ENCODE measurements around the gene P2RY8.
"Not testable (repeated sequence)": the region's sequence is repeated elsewhere in the genome, so short reads cannot be mapped to it uniquely, and the experiment has no call there.

Gene P2RY8

GRCh38 chrX:1537031-1537715, at the start of gene P2RY8:
P2RY8 (minus strand) TSS chrX:1537185; CDS start chrX:1466558, 70,627 bp downstream.
- no peaks in the 10 kb centered on the region for H3K9me3 ChIP-seq (ENCODE audit: control insufficient read depth in 1 of 2, low read length in 2 of 2)
- H3K4me1 ChIP-seq (ENCODE audit: control insufficient read depth in 1 of 2, insufficient read depth in 2 of 2, low read length in 2 of 2) = no peaks in the 10 kb centered on the region
- no peaks in the 10 kb centered on the region for H3K36me3 ChIP-seq (ENCODE audit: control insufficient read depth in 1 of 2, insufficient read depth in 2 of 2, low read length in 2 of 2)
- H3K4me3 ChIP-seq (ENCODE audit: low read depth in 1 of 2, low read length in 2 of 2) = peak within 1 kb of the TSS; percentile 46 to 58
- H3K27ac ChIP-seq (ENCODE audit: low read length) = peak within 1 kb of the TSS; percentile 54
- no peaks in the 10 kb centered on the region for H3K27me3 ChIP-seq (ENCODE audit: low read depth, low read length)

GRCh38 chrX:1584237-1585011, 47.4 kb upstream of the P2RY8 start:
- Histone ChIP-seq H3K4me1 (ENCODE audit: control insufficient read depth in 1 of 2, insufficient read depth in 2 of 2, low read length in 2 of 2) (no peaks in the 10 kb centered on the region), H3K27me3 (ENCODE audit: low read depth, low read length) (no peaks in the 10 kb centered on the region), H3K4me3 (ENCODE audit: low read depth in 1 of 2, low read length in 2 of 2) (no peak overlapping the region), H3K9me3 (ENCODE audit: control insufficient read depth in 1 of 2, low read length in 2 of 2) (no peaks in the 10 kb centered on the region), H3K27ac (ENCODE audit: low read length) (no peak overlapping the region), H3K36me3 (ENCODE audit: control insufficient read depth in 1 of 2, insufficient read depth in 2 of 2, low read length in 2 of 2) (no peaks in the 10 kb centered on the region)

GRCh38 chrX:1582686-1583437, 45.9 kb upstream of the P2RY8 start:
- Histone ChIP-seq H3K27me3 (ENCODE audit: low read depth, low read length) (no peaks in the 10 kb centered on the region), H3K9me3 (ENCODE audit: control insufficient read depth in 1 of 2, low read length in 2 of 2) (no peaks in the 10 kb centered on the region), H3K4me1 (ENCODE audit: control insufficient read depth in 1 of 2, insufficient read depth in 2 of 2, low read length in 2 of 2) (no peaks in the 10 kb centered on the region), H3K4me3 (ENCODE audit: low read depth in 1 of 2, low read length in 2 of 2) (no peak overlapping the region), H3K27ac (ENCODE audit: low read length) (no peak overlapping the region), H3K36me3 (ENCODE audit: control insufficient read depth in 1 of 2, insufficient read depth in 2 of 2, low read length in 2 of 2) (no peaks in the 10 kb centered on the region)

- H3K4me1 ChIP-seq (ENCODE audit: control insufficient read depth in 1 of 2, insufficient read depth in 2 of 2, low read length in 2 of 2) = no peaks in the 10 kb centered on the region
- no peak overlapping the region for H3K27ac ChIP-seq (ENCODE audit: low read length)
- no peaks in the 10 kb centered on the region for H3K36me3 ChIP-seq (ENCODE audit: control insufficient read depth in 1 of 2, insufficient read depth in 2 of 2, low read length in 2 of 2)
- no peak overlapping the region for H3K4me3 ChIP-seq (ENCODE audit: low read depth in 1 of 2, low read length in 2 of 2)
- no peaks in the 10 kb centered on the region for H3K9me3 ChIP-seq (ENCODE audit: control insufficient read depth in 1 of 2, low read length in 2 of 2)
- H3K27me3 ChIP-seq (ENCODE audit: low read depth, low read length) = no peaks in the 10 kb centered on the region
Observed at GRCh38 chrX:1581132-1581531, 44.1 kb upstream of the P2RY8 start.

GRCh38 chrX:1578511-1579173, 41.7 kb upstream of the P2RY8 start:
- Histone ChIP-seq H3K4me1 (ENCODE audit: control insufficient read depth in 1 of 2, insufficient read depth in 2 of 2, low read length in 2 of 2) (no peaks in the 10 kb centered on the region), H3K27me3 (ENCODE audit: low read depth, low read length) (no peaks in the 10 kb centered on the region), H3K27ac (ENCODE audit: low read length) (no peak overlapping the region), H3K4me3 (ENCODE audit: low read depth in 1 of 2, low read length in 2 of 2) (no peak overlapping the region), H3K36me3 (ENCODE audit: control insufficient read depth in 1 of 2, insufficient read depth in 2 of 2, low read length in 2 of 2) (no peaks in the 10 kb centered on the region), H3K9me3 (ENCODE audit: control insufficient read depth in 1 of 2, low read length in 2 of 2) (no peaks in the 10 kb centered on the region)

DNA sequence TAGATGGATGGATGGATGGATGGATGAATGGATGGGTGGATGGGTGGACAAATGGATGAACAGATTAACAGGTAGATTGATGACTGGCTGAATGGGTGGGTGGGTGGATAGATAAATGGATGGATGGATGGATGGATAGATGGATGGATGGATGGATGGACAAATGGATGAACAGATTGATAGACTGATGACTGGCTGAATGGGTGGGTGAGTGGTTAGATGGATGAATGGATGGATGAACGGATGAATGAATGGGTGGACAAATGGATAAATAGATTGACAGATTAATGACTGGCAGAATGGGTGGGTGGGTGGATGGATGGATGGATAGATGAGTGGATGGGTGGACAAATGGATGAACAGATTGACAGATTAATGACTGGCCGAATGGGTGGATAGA, 40.9 kb upstream of the P2RY8 start:
- H3K4me3 ChIP-seq (ENCODE audit: low read depth in 1 of 2, low read length in 2 of 2) = no peak overlapping the region
- no peaks in the 10 kb centered on the region for H3K9me3 ChIP-seq (ENCODE audit: control insufficient read depth in 1 of 2, low read length in 2 of 2)
- no peak overlapping the region for H3K27ac ChIP-seq (ENCODE audit: low read length)
- H3K36me3 ChIP-seq (ENCODE audit: control insufficient read depth in 1 of 2, insufficient read depth in 2 of 2, low read length in 2 of 2) = no peaks in the 10 kb centered on the region
- no peaks in the 10 kb centered on the region for H3K27me3 ChIP-seq (ENCODE audit: low read depth, low read length)
- H3K4me1 ChIP-seq (ENCODE audit: control insufficient read depth in 1 of 2, insufficient read depth in 2 of 2, low read length in 2 of 2) = no peaks in the 10 kb centered on the region

DNA sequence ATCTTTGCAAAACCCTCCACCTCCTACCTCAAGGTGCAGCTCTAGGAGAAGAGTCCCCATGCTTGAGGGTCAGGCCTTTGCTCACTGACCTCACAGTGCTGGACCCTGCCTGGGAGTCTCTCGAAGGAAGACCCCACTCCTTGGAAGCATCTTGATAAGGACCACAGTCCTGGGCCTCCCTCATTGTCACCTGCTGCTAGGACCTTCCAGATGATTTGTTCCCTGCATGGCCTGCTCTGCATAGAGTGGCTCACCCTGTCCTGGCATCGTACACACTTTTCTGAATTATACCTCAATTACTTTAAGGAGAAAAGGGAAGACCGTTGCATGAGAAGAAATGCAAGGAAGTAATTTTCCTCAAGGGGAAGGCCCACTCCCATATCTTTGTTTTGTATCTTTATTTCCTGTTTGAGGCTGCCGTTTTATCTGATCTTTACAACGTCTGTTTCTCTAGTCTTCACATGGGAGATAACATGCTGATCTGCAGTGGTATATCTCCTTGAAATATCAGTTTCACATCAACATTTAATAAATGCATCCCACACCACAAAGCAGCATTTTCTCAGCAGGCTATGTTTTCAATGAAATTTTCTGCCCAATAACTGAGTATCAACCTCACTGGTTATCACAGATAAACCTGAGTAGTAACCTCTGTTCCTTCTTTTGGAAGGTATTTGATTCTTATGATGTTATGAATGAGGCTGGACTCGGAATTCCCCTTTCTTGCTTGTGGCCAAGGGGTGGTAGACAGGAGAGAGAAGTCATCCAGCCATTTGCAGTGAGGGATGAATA, 39.4 kb upstream of the P2RY8 start:
- Histone ChIP-seq H3K27me3 (ENCODE audit: low read depth, low read length) (no peaks in the 10 kb centered on the region), H3K27ac (ENCODE audit: low read length) (no peak overlapping the region), H3K36me3 (ENCODE audit: control insufficient read depth in 1 of 2, insufficient read depth in 2 of 2, low read length in 2 of 2) (no peaks in the 10 kb centered on the region), H3K9me3 (ENCODE audit: control insufficient read depth in 1 of 2, low read length in 2 of 2) (no peaks in the 10 kb centered on the region), H3K4me3 (ENCODE audit: low read depth in 1 of 2, low read length in 2 of 2) (no peak overlapping the region), H3K4me1 (ENCODE audit: control insufficient read depth in 1 of 2, insufficient read depth in 2 of 2, low read length in 2 of 2) (no peaks in the 10 kb centered on the region)

DNA sequence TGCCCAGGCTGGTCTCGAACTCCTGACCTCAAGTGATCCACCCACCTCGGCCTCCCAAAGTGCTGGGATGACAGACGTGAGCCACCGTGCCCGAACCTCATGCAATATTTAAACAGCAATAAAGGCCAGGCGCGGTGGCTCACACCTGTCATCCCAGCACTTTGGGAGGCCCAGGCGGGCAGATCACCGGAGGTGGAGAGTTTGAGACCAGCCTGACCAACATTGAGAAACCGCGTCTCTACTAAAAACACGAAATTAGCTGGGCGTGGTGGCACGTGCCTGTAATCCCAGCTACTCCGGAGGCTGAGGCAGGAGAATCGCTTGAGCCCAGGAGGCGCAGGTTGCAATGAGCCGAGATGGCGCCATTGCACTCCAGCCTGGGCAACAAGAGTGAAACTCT, 37.2 kb upstream of the P2RY8 start:
- H3K9me3 ChIP-seq (ENCODE audit: control insufficient read depth in 1 of 2, low read length in 2 of 2); H3K27ac ChIP-seq (ENCODE audit: low read length); H3K27me3 ChIP-seq (ENCODE audit: low read depth, low read length); H3K4me3 ChIP-seq (ENCODE audit: low read depth in 1 of 2, low read length in 2 of 2); H3K4me1 ChIP-seq (ENCODE audit: control insufficient read depth in 1 of 2, insufficient read depth in 2 of 2, low read length in 2 of 2); H3K36me3 ChIP-seq (ENCODE audit: control insufficient read depth in 1 of 2, insufficient read depth in 2 of 2, low read length in 2 of 2): not testable (repeated sequence)

- Histone ChIP-seq H3K27me3 (ENCODE audit: low read depth, low read length) (no peaks in the 10 kb centered on the region), H3K27ac (ENCODE audit: low read length) (no peak overlapping the region), H3K4me1 (ENCODE audit: control insufficient read depth in 1 of 2, insufficient read depth in 2 of 2, low read length in 2 of 2) (no peaks in the 10 kb centered on the region), H3K36me3 (ENCODE audit: control insufficient read depth in 1 of 2, insufficient read depth in 2 of 2, low read length in 2 of 2) (no peaks in the 10 kb centered on the region), H3K4me3 (ENCODE audit: low read depth in 1 of 2, low read length in 2 of 2) (no peak overlapping the region), H3K9me3 (ENCODE audit: control insufficient read depth in 1 of 2, low read length in 2 of 2) (no peaks in the 10 kb centered on the region)
Observed at GRCh38 chrX:1564750-1565683, 28.0 kb upstream of the P2RY8 start.

DNA sequence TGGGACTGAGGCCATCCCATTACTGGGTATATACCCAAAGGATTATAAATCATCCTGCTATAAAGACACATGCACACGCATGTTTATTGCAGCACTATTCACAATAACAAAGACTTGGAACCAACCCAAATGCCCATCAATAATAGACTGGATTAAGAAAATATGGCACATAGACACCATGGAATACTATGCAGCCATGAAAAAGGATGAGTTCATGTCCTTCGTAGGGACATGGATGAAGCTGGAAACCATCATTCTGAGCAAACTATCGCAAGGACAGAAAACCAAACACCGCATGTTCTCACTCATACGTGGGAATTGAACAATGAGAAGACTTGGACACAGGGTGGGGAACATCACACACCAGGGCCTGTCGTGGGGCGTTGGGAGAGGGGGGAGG, 27.1 kb upstream of the P2RY8 start:
- not testable (repeated sequence) for H3K27ac ChIP-seq (ENCODE audit: low read length); H3K4me1 ChIP-seq (ENCODE audit: control insufficient read depth in 1 of 2, insufficient read depth in 2 of 2, low read length in 2 of 2); H3K27me3 ChIP-seq (ENCODE audit: low read depth, low read length); H3K9me3 ChIP-seq (ENCODE audit: control insufficient read depth in 1 of 2, low read length in 2 of 2); H3K4me3 ChIP-seq (ENCODE audit: low read depth in 1 of 2, low read length in 2 of 2); H3K36me3 ChIP-seq (ENCODE audit: control insufficient read depth in 1 of 2, insufficient read depth in 2 of 2, low read length in 2 of 2)

Measured in muscle layer of duodenum (tissue), 2 donors.